ENCODE measurements around the gene NCKAP5. TPM values are rescaled to one million over a fixed set of nuclear protein-coding genes. Genes with fewer than 3 reads are reported as not detected.

Gene NCKAP5
- total RNA-seq, 1 donor from 2014 or later, result 7.4 TPM

DNA sequence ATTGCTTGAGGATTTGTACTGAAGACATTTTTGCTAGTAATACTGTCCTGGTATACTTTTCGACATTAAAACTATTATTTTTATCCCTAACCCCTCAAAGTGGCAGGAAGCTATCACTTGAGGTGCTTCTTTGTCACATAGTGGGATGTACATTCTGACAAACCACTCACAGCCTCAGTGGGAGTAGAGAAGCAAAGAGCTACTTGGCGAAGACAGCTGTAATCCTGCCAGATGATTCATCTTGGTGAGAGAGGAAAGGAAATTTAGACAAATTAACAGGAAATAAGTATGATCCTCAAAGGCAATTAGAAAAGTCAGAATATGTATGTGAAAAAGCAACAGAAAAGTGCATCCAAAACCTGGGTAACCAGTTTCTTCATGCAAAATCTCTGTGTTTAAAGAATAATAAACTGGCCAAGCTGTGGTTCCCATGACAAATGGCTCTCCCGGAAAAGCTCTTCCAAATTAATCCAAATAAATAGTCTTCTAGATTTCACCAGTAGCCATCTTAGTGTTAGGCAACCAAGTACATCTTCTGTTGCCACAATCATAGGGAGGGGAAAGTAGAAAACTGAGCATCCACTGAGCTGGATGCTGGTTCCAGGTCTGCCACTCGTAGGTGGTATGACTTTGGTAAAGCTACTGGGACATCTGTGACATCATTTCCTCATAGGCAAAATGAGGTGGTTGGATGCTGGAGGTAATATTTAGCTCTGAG, 590.3 kb downstream of the NCKAP5 start:
- no peaks in the 10 kb centered on the region for H3K9me3 Mint-ChIP-seq (ENCODE audit: unreplicated experiment)
- no peak overlapping the region for H3K4me3 Mint-ChIP-seq (ENCODE audit: unreplicated experiment)
- no peak for DNase-seq (ENCODE audit: low spot score)
- no peaks in the 10 kb centered on the region for H3K4me1 Mint-ChIP-seq (ENCODE audit: unreplicated experiment)
- no peaks in the 10 kb centered on the region for H3K27me3 Mint-ChIP-seq (ENCODE audit: unreplicated experiment)
- no peaks in the 10 kb centered on the region for H3K36me3 Mint-ChIP-seq (ENCODE audit: low read depth, unreplicated experiment)
- TF ChIP-seq CTCF (IDR thresholded peaks at IDR 0.05; ENCODE audit: unreplicated experiment), result no peak
- H3K27ac Mint-ChIP-seq (ENCODE audit: unreplicated experiment), result no peak overlapping the region

DNA sequence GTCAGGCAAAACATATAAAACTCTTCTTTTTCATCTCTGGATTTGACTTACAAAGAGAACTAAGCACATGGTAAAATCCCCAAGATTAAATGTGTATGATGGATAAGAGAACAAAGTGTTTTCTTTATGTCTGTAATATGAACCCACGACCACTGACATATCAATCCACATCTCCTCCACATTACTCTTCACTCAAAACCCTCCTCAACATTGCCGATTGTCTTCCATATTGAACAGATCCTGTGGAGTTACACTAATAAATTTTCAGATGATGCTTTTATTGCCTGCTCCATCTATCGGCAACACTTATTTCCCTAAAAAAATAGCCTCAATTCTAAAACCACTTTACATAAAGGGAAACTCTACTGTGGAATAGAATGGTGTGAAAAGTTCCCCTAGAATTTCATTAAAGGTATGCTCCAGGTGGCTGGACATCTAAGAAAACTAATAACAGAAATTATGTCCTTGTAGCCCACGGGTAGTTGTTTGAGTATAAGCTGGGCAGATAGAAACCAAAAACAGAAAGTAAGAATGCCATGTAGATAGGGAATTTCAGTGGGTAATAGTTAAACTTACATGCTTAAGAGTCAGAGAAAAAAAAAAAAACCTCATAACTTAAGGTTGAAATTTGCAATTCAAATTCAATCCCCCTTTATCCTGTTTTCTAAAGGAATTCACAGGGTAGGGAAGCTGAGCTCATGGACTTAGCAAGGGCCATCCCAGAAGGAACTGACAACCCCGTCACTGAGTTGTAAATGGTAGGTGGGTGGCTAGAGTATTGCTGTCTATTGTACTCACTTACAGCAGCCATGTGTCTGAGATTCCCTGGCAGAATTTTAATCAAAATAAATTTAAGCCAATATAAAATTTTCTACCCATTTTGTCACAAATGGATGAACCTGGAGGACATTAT, 592.8 kb downstream of the NCKAP5 start:
- Mint-ChIP-seq H3K27me3 (ENCODE audit: unreplicated experiment) (no peaks in the 10 kb centered on the region), H3K27ac (ENCODE audit: unreplicated experiment) (no peak overlapping the region), H3K9me3 (ENCODE audit: unreplicated experiment) (no peaks in the 10 kb centered on the region), H3K4me3 (ENCODE audit: unreplicated experiment) (no peak overlapping the region), H3K4me1 (ENCODE audit: unreplicated experiment) (no peaks in the 10 kb centered on the region), H3K36me3 (ENCODE audit: low read depth, unreplicated experiment) (no peaks in the 10 kb centered on the region)
- no peak for DNase-seq (ENCODE audit: low spot score)
- no peak for TF ChIP-seq CTCF (IDR thresholded peaks at IDR 0.05; ENCODE audit: unreplicated experiment)

DNA sequence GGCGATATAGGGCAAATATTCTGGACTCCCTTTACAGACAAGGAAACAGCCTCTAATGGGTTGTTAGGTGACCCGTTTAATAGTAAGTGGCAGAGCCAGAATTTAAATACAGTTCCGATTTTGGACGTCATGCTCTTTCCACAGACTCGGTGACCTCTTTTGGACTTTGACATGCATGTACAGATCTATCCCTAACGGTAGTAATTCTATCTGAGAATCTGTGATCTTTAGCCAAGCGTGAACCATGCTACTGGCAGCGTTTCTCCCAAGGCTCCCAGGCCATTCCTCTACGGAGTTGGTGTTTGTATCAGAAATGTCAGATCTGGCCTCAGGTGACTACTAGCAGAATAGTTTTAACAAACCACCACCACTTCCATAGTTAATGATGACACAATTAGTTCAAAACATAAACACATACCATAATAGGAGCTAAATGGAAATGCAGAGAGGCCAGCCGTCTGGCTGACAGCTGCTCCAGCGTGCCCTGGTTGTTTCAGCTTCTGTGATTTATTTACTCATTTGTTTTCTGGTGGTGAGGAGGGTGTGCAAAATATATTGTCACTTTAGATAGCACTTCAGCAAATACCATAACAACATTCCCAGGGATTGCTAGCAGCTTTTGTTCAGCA, 593.7 kb downstream of the NCKAP5 start:
- no peaks in the 10 kb centered on the region for H3K36me3 Mint-ChIP-seq (ENCODE audit: low read depth, unreplicated experiment)
- no peak for DNase-seq (ENCODE audit: low spot score)
- H3K4me1 Mint-ChIP-seq (ENCODE audit: unreplicated experiment), result no peaks in the 10 kb centered on the region
- no peak overlapping the region for H3K4me3 Mint-ChIP-seq (ENCODE audit: unreplicated experiment)
- TF ChIP-seq CTCF (IDR thresholded peaks at IDR 0.05; ENCODE audit: unreplicated experiment), result no peak
- no peaks in the 10 kb centered on the region for H3K9me3 Mint-ChIP-seq (ENCODE audit: unreplicated experiment)
- no peak overlapping the region for H3K27ac Mint-ChIP-seq (ENCODE audit: unreplicated experiment)
- H3K27me3 Mint-ChIP-seq (ENCODE audit: unreplicated experiment), result no peaks in the 10 kb centered on the region

GRCh38 chr2:132971310-132972061, 596.8 kb downstream of the NCKAP5 start:
- TF ChIP-seq CTCF (IDR thresholded peaks at IDR 0.05; ENCODE audit: unreplicated experiment), result no peak
- no peak for DNase-seq (ENCODE audit: low spot score)
- Mint-ChIP-seq H3K4me3 (ENCODE audit: unreplicated experiment) (no peak overlapping the region), H3K27me3 (ENCODE audit: unreplicated experiment) (no peaks in the 10 kb centered on the region), H3K36me3 (ENCODE audit: low read depth, unreplicated experiment) (no peaks in the 10 kb centered on the region), H3K9me3 (ENCODE audit: unreplicated experiment) (no peaks in the 10 kb centered on the region), H3K27ac (ENCODE audit: unreplicated experiment) (no peak overlapping the region), H3K4me1 (ENCODE audit: unreplicated experiment) (peaks cover 5% of the 10 kb centered on the region)
